ENCODE results near the gene CCDC78.

CCDC78 gene

GRCh38 chr16:708959-709358 lies 17.3 kb downstream of the CCDC78 start:
- H3K9me3 ChIP-seq (replicated peaks in 1 of 11): no peaks in the 10 kb centered on the region
- H3K27ac ChIP-seq: no peak overlapping the region
- no peaks in the 10 kb centered on the region for H3K36me3 ChIP-seq
- H3K9ac ChIP-seq: no peak overlapping the region
- no peak overlapping the region for H3K4me2 ChIP-seq
- no peak overlapping the region for H3K4me3 ChIP-seq
- TF ChIP-seq Cebpa-rat (IDR thresholded peaks at IDR 0.05): no peak
- H3K4me1 ChIP-seq: peaks cover 3 to 52% (median 37%) of the 10 kb centered on the region in 10 experiments
- H4K20me1 ChIP-seq: peaks cover 0 to 81% (median 58%) of the 10 kb centered on the region in 11 experiments; a peak in 17 of 22 replicates
- H3K27me3 ChIP-seq: peaks cover 77 to 97% (median 89%) of the 10 kb centered on the region in 11 experiments

GRCh38 chr16:708019-708418 lies 18.2 kb downstream of the CCDC78 start:
- peaks cover 86 to 100% (median 96%) of the 10 kb centered on the region in 11 experiments for H3K27me3 ChIP-seq

GRCh38 chr16:707062-707538 lies 19.1 kb downstream of the CCDC78 start:
- Histone ChIP-seq H3K27me3 (peaks cover 96 to 100% (median 99%) of the 10 kb centered on the region in 11 experiments), H3K4me2 (peak overlapping the region in 5 of 11 experiments; percentile 88 to 93 (median 91); a peak in 7 of 22 replicates), H3K4me1 (peaks cover 0 to 51% (median 35%) of the 10 kb centered on the region in 10 experiments; a peak in 16 of 20 replicates), H3K9me3 (replicated peaks in 1 of 11) (no peaks in the 10 kb centered on the region), H3K27ac (no peak overlapping the region), H3K4me3 (no peak overlapping the region), H3K9ac (no peak overlapping the region), H3K36me3 (no peaks in the 10 kb centered on the region), H4K20me1 (peaks cover 0 to 94% (median 76%) of the 10 kb centered on the region in 11 experiments; a peak in 18 of 22 replicates)
- no peak for TF ChIP-seq Cebpa-rat (IDR thresholded peaks at IDR 0.05)

More at GRCh38 chr16:708019-708418, 18.2 kb downstream of the CCDC78 start:
- TF ChIP-seq Cebpa-rat (IDR thresholded peaks at IDR 0.05): no peak
- no peak overlapping the region for H3K27ac ChIP-seq
- peaks cover 0 to 51% (median 35%) of the 10 kb centered on the region in 10 experiments; a peak in 16 of 20 replicates for H3K4me1 ChIP-seq
- H3K4me3 ChIP-seq: no peak overlapping the region
- H3K36me3 ChIP-seq: no peaks in the 10 kb centered on the region
- no peaks in the 10 kb centered on the region for H3K9me3 ChIP-seq (replicated peaks in 1 of 11)
- H3K4me2 ChIP-seq: no peak overlapping the region
- peaks cover 0 to 86% (median 67%) of the 10 kb centered on the region in 11 experiments; a peak in 18 of 22 replicates for H4K20me1 ChIP-seq
- H3K9ac ChIP-seq: no peak overlapping the region

DNA sequence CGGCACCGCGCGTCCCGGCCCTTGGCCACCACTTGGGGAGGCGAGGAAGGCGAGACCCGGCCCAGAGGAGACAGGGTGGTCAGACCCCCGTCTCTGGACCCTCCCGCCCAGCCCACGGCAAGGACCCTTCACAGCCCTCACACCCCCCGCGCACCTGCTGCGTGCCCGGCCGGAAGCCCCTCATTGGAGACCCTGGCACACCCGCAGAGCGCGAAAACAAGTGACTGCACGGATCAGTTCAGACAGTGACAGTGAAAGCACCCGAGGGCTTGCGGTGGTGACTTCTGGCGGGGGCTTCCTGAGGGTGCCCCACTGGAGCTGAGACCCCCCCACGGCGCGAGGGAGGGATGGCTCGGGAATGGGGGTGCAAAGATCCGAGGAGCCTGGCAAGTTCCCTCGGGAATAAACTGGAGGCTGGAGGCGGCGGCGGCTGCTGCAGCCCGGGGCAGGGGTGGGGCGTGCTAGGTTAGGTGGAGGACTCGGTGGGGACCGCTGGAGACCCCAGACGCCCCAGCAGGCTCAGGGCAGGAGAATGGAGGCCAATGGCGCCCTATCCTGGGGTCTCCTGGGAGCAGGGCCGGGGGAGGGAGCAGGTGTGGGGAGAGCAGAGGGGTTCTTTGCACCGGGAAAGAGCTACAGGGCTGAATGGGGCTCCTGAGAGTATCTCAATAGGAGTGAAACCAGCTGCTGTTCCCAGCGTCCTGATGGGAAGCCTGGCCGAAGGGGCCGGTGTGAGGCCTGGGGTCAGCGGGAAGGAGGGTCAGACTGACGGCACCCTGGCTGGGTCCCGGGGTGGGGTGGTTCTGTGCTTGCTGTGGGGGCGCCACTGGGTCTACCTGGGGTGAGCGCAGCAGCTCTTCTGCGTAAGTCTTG lies 19.8 kb downstream of the CCDC78 start:
- Histone ChIP-seq H3K9ac (peak overlapping the region in 1 of 11 experiments; percentile 32; a peak in 1 of 22 replicates), H3K4me3 (peak overlapping the region; percentile 34 to 67 (median 57); a peak in 17 of 20 replicates), H3K4me2 (peak overlapping the region; percentile 83 to 94 (median 91)), H3K36me3 (no peaks in the 10 kb centered on the region), H3K9me3 (replicated peaks in 1 of 11) (no peaks in the 10 kb centered on the region), H3K4me1 (peaks cover 0 to 45% (median 31%) of the 10 kb centered on the region in 10 experiments; a peak in 16 of 20 replicates), H4K20me1 (peaks cover 0 to 98% (median 76%) of the 10 kb centered on the region in 11 experiments; a peak in 18 of 22 replicates), H3K27ac (no peak overlapping the region), H3K27me3 (peaks cover 100% of the 10 kb centered on the region in 11 experiments)
- no peak for TF ChIP-seq Cebpa-rat (IDR thresholded peaks at IDR 0.05)

DNA sequence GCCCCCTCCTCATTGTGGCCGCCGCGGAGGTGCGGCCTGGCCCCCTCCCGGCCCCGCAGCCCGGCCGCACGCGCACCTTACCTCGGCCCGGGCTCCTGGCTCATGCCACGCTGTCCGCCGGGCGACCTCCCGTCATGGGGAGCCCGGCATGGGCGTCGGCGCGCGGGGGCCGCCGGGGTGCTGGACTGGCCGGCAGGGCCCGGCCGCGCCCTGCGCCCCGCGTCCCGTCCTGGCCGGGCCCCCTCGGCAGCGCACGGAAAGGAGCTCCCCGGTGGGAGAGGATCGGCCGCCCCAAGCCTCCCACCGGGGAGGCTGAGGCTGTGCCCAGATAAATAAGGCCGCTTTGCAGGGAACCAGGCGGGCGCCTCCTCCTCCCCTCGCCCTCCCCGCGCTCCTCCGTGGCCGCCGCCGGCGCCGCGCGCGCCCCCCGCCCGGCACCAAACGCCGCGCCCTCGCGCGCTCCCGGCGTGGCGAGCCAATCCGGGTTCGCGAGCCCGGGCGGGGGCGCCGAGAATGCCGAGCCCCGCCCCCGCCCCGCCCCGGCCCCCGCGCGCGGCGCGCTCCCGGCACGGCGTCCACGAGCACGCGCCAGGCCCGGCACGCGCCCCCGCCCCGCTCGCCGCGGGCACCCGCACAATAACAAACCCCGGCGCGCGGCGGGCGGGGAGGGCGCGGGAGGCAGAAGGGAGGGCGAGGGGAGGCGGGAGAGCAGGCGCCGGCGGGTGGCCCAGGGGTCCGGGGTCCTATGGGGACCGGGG lies 20.6 kb downstream of the CCDC78 start, which contains the start of gene FBXL16:
FBXL16 (minus strand) TSS at position 371 of the 758 bp plus-strand sequence. CDS start 8,396 bp downstream, outside the sequence.
- Histone ChIP-seq H3K4me3 (peak within 1 kb of the TSS; percentile 34 to 67 (median 57); a peak in 19 of 20 replicates), H3K27me3 (peaks cover 100% of the 10 kb centered on the region in 11 experiments), H3K9ac (peak within 1 kb of the TSS in 5 of 11 experiments; percentile 19 to 56 (median 47); a peak in 7 of 22 replicates)

GRCh38 chr16:704552-705380 lies 21.5 kb downstream of the CCDC78 start:
- H3K4me1 ChIP-seq: peaks cover 0 to 29% (median 15%) of the 10 kb centered on the region in 10 experiments; a peak in 16 of 20 replicates
- H3K4me2 ChIP-seq: peak overlapping the region in 7 of 11 experiments; percentile 3 to 88 (median 39); a peak in 9 of 22 replicates
- H3K27ac ChIP-seq: no peak overlapping the region
- H4K20me1 ChIP-seq: peaks cover 0 to 98% (median 76%) of the 10 kb centered on the region in 11 experiments; a peak in 18 of 22 replicates
- peaks cover 100% of the 10 kb centered on the region in 11 experiments for H3K27me3 ChIP-seq
- TF ChIP-seq Cebpa-rat (IDR thresholded peaks at IDR 0.05): no peak
- no peaks in the 10 kb centered on the region for H3K36me3 ChIP-seq
- H3K4me3 ChIP-seq: peak overlapping the region in 3 of 10 experiments; percentile 24 to 62 (median 31); a peak in 3 of 20 replicates
- no peaks in the 10 kb centered on the region for H3K9me3 ChIP-seq (replicated peaks in 1 of 11)
- no peak overlapping the region for H3K9ac ChIP-seq

More for the DNA sequence above, 20.6 kb downstream of the CCDC78 start, which contains the start of gene FBXL16:
- TF ChIP-seq Cebpa-rat (IDR thresholded peaks at IDR 0.05): no peak
- H3K36me3 ChIP-seq: no peaks in the 10 kb centered on the region
- peaks cover 0 to 37% (median 23%) of the 10 kb centered on the region in 10 experiments; a peak in 16 of 20 replicates for H3K4me1 ChIP-seq
- peak within 1 kb of the TSS; percentile 83 to 94 (median 91) for H3K4me2 ChIP-seq
- H4K20me1 ChIP-seq: peaks cover 0 to 98% (median 76%) of the 10 kb centered on the region in 11 experiments; a peak in 18 of 22 replicates
- H3K27ac ChIP-seq: no peak within 1 kb of the TSS
- H3K9me3 ChIP-seq (replicated peaks in 1 of 11): no peaks in the 10 kb centered on the region

GRCh38 chr16:704047-704446 lies 22.2 kb downstream of the CCDC78 start:
- H3K27me3 ChIP-seq: peaks cover 100% of the 10 kb centered on the region in 11 experiments

More at GRCh38 chr16:704047-704446, 22.2 kb downstream of the CCDC78 start:
- Histone ChIP-seq H3K4me3 (no peak overlapping the region), H3K36me3 (no peaks in the 10 kb centered on the region), H3K4me2 (no peak overlapping the region), H4K20me1 (peaks cover 0 to 96% (median 73%) of the 10 kb centered on the region in 11 experiments; a peak in 17 of 22 replicates), H3K27ac (no peak overlapping the region), H3K4me1 (peaks cover 0 to 23% (median 11%) of the 10 kb centered on the region in 10 experiments; a peak in 15 of 20 replicates), H3K9ac (no peak overlapping the region), H3K9me3 (replicated peaks in 1 of 11) (no peaks in the 10 kb centered on the region)
- no peak for TF ChIP-seq Cebpa-rat (IDR thresholded peaks at IDR 0.05)
